B cell (primary cell): ENCODE measurements around the gene AP1M1. TPM values are rescaled to one million over a fixed set of nuclear protein-coding genes. Genes with fewer than 3 reads are reported as not detected.
A peak's percentile ranks its signal among the peaks of the same experiment; 100 is the strongest.

Experiments
- ATAC-seq: fragments of 200-7000 bp; cut with Tn5 transposase; one replicate; pipeline ENCODE4 v1.10.0; 2021; ENCODE audit warnings: low read depth, mild to moderate bottlenecking, moderate number of reproducible peaks, moderate library complexity
- CTCF ChIA-PET: fragments of 350-600 bp; sonication (Branson Sonifier 250); formaldehyde crosslinking; loops from one replicate; lab custom pipeline; 2021; ENCODE audit warnings: antibody characterized with exemption, inconsistent platforms; lab: Charles Lee
- POLR2A ChIA-PET: fragments of 350-600 bp; sonication (Branson Sonifier 250); formaldehyde crosslinking; loops from one replicate; lab custom pipeline; 2021; ENCODE audit warnings: antibody characterized with exemption; lab: Charles Lee
- DNase-seq: peaks from one replicate; pipeline ENCODE4 v3.0.0; 2013
- H2AFZ ChIP-seq: 2 replicates; pipeline ENCODE4 v1.6.1; 2012; ENCODE audit warnings: mild to moderate bottlenecking, low read depth, low read length; ENCODE audit not compliant: insufficient read depth, poor library complexity, severe bottlenecking
- H3K27ac ChIP-seq, 2 donors: 1 replicate in 1 of 2; 2 replicates in 1 of 2; pipeline ENCODE4 v1.5.1; 2012 to 2013; ENCODE audit warnings: low read length in 2 of 2, mild to moderate bottlenecking in 2 of 2, moderate library complexity in 1 of 2
- H3K27me3 ChIP-seq, 4 experiments: fragments of 200-600 bp in 1 of 4; sonication (generic) in 1 of 4; replicated peaks in 1 of 4; 1 replicate in 2 of 4; 2 replicates in 2 of 4; pipeline versions ENCODE4 v1.6.1 to v1.7.0; 2013 to 2016; ENCODE audit warnings: low read length in 3 of 4, mild to moderate bottlenecking in 2 of 4, mixed read lengths in 1 of 4, moderate library complexity in 1 of 4; ENCODE audit not compliant: insufficient read depth in 4 of 4, control insufficient read depth in 3 of 4; ENCODE audit errors: control extremely low read depth in 1 of 4
- H3K36me3 ChIP-seq, 2 experiments: replicated peaks in 1 of 2; 1 replicate in 1 of 2; 2 replicates in 1 of 2; pipeline versions ENCODE4 v1.6.1 to v1.7.1; 2013; ENCODE audit warnings: low read length in 1 of 2; ENCODE audit not compliant: insufficient read depth in 2 of 2, control insufficient read depth in 1 of 2; ENCODE audit errors: control extremely low read depth in 1 of 2, extremely low read depth in 1 of 2
- H3K4me1 ChIP-seq, 2 donors: fragments of 200-600 bp in 1 of 2; sonication (generic) in 1 of 2; 1 replicate in 1 of 2; 2 replicates in 1 of 2; pipeline versions ENCODE4 v1.5.1 to v1.6.1; 2013 to 2017; ENCODE audit warnings: low read length in 2 of 2; ENCODE audit not compliant: control insufficient read depth in 2 of 2, insufficient read depth in 2 of 2
- H3K4me2 ChIP-seq: replicated peaks from 2 replicates; pipeline ENCODE3; 2012; ENCODE audit warnings: mild to moderate bottlenecking, low read depth, low read length; ENCODE audit not compliant: poor library complexity, severe bottlenecking
- H3K4me3 ChIP-seq, 5 experiments: fragments of 200-600 bp in 1 of 5; sonication (generic) in 1 of 5; 1 replicate in 3 of 5; 2 replicates in 2 of 5; pipeline versions ENCODE4 v1.5.1 to v1.7.0; 2011 to 2016; ENCODE audit warnings: low read length in 4 of 5, mild to moderate bottlenecking in 4 of 5, low read depth in 2 of 5, control low read depth in 1 of 5, moderate library complexity in 1 of 5; ENCODE audit not compliant: insufficient read depth in 1 of 5; ENCODE audit errors: control extremely low read depth in 1 of 5, extremely low read depth in 1 of 5
- H3K79me2 ChIP-seq: fragments of 200-600 bp; sonication (generic); one replicate; pipeline ENCODE4 v1.6.0; 2016; ENCODE audit warnings: low read length; ENCODE audit not compliant: control insufficient read depth, insufficient read depth
- H3K9ac ChIP-seq: fragments of 200-600 bp; sonication (generic); 2 replicates; pipeline ENCODE4 v1.6.1; 2017; ENCODE audit warnings: mild to moderate bottlenecking, low read length, moderate library complexity
- H3K9me3 ChIP-seq, 3 donors: one replicate each; pipeline versions ENCODE4 v1.6.1 to v1.7.1; 2013; ENCODE audit warnings: low read length in 2 of 3; ENCODE audit not compliant: control insufficient read depth in 2 of 3, insufficient read depth in 1 of 3; ENCODE audit errors: control extremely low read depth in 1 of 3
- H4K20me1 ChIP-seq: 2 replicates; pipeline ENCODE4 v1.6.0; 2012; ENCODE audit warnings: mild to moderate bottlenecking, low read length; ENCODE audit not compliant: insufficient read depth, control insufficient read depth, poor library complexity, severe bottlenecking
- H3K27ac Mint-ChIP-seq: one replicate; pipeline ENCODE4 v1.8.0; 2021; ENCODE audit warnings: mixed read lengths
- H3K27me3 Mint-ChIP-seq: one replicate; pipeline ENCODE4 v1.8.0; 2021; ENCODE audit warnings: mixed read lengths
- H3K4me1 Mint-ChIP-seq: one replicate; pipeline ENCODE4 v1.8.0; 2021; ENCODE audit warnings: mixed read lengths
- H3K4me3 Mint-ChIP-seq: one replicate; pipeline ENCODE4 v1.8.0; 2021; ENCODE audit warnings: mixed read lengths
- H3K9me3 Mint-ChIP-seq: one replicate; pipeline ENCODE4 v1.8.0; 2022; ENCODE audit warnings: mixed read lengths; ENCODE audit not compliant: insufficient read depth
- EZH2 ChIP-seq: IDR thresholded peaks from 2 replicates; pipeline ENCODE4 v1.6.1; 2012; ENCODE audit warnings: borderline replicate concordance, low read depth, mild to moderate bottlenecking, moderate library complexity, low read length; ENCODE audit not compliant: insufficient read depth, poor library complexity, severe bottlenecking
- WGBS: methylation state at CpG from one replicate; pipeline ENCODE4 v1.1.5; 2013; ENCODE audit warnings: missing lambda C conversion rate; ENCODE audit not compliant: insufficient coverage; 5-methylcytosine and 5-hydroxymethylcytosine counted together
- intact Hi-C: fragments of 100-400 bp; cut with micrococcal nuclease; formaldehyde crosslinking; loops from one replicate; pipeline ENCODE4 v1.10.0; 2022
- polyA plus RNA-seq: library from polyadenylated mRNA; depleted of rRNA; stranded (reverse); fragments of >200 nt; gene quantifications from 2 replicates; pipeline ENCODE4 v1.2.3, GENCODE V29; 2012
- total RNA-seq, 2 donors: library from RNA; stranded (reverse); fragments of 120-200 nt in 1 of 2; gene quantifications; 1 replicate in 1 of 2; 2 replicates in 1 of 2; pipeline versions ENCODE4 v1.2.3 to v1.2.4, GENCODE V29; 2013 to 2022
- TF ChIP-seq, protein P1 (sequence below): fragments of 200-600 bp; IDR thresholded peaks from one replicate; pipeline ENCODE4 v1.8.0; 2022; ENCODE audit warnings: antibody characterized with exemption, mild to moderate bottlenecking

Gene AP1M1
- total and polyA plus RNA-seq, 2 donors (not counting 1 experiment from before 2014, with no cell fraction given): 77.8 to 102 TPM

DNA sequence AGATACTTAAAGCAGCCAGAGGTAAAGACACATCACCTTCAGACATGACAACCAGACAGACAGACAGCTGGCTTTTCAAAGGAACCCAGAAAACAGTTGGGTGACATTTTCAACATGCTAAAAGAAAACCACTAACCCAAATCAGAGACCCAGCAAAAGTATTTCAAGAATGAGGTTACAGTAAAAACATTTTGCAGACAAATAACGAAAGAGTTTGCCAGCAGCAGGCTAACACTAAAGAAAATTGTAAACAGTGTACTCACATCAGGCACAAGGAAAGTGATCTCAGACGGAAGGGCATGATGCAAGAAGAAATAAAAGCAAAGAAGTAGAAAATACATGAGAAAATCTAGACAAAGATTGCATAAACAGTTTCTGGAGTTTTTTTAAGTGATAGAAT, 46.4 kb downstream of the AP1M1 start:
- Histone ChIP-seq H3K4me1 (peaks cover 23 to 33% of the 10 kb centered on the region in 2 donors), H3K27ac (no peak overlapping the region), H3K4me2 (no peak overlapping the region), H3K9ac (no peak overlapping the region), H3K36me3 (no peaks in the 10 kb centered on the region), H4K20me1 (no peaks in the 10 kb centered on the region), H3K79me2 (peaks cover 8% of the 10 kb centered on the region), H3K27me3 (no peaks in the 10 kb centered on the region), H2AFZ (no peak overlapping the region), H3K4me3 (no peak overlapping the region), H3K9me3 (no peaks in the 10 kb centered on the region)
- H3K9me3 Mint-ChIP-seq: no peaks in the 10 kb centered on the region
- ATAC-seq (no peak), DNase-seq (no peak)
- H3K27me3 Mint-ChIP-seq: no peaks in the 10 kb centered on the region
- no peak overlapping the region for H3K4me3 Mint-ChIP-seq
- ChIA-PET POLR2A (no interaction called here), CTCF (interaction anchor here (1.3 to 6.3 kb wide), 4 partner anchors 138 to 173 kb away, joined by 4 to 110 read pairs (median 22); no protein-coding TSS in a partner anchor)
- H3K27ac Mint-ChIP-seq: peak overlapping the region; percentile 27
- 67% methylated on average over 1 of the region's 2 CpGs for WGBS
- TF ChIP-seq EZH2: no peak
- TF ChIP-seq, protein P1, sequence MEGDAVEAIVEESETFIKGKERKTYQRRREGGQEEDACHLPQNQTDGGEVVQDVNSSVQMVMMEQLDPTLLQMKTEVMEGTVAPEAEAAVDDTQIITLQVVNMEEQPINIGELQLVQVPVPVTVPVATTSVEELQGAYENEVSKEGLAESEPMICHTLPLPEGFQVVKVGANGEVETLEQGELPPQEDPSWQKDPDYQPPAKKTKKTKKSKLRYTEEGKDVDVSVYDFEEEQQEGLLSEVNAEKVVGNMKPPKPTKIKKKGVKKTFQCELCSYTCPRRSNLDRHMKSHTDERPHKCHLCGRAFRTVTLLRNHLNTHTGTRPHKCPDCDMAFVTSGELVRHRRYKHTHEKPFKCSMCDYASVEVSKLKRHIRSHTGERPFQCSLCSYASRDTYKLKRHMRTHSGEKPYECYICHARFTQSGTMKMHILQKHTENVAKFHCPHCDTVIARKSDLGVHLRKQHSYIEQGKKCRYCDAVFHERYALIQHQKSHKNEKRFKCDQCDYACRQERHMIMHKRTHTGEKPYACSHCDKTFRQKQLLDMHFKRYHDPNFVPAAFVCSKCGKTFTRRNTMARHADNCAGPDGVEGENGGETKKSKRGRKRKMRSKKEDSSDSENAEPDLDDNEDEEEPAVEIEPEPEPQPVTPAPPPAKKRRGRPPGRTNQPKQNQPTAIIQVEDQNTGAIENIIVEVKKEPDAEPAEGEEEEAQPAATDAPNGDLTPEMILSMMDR: no peak
- peaks cover 21% of the 10 kb centered on the region for H3K4me1 Mint-ChIP-seq
- intact Hi-C loops: no loop called here

DNA sequence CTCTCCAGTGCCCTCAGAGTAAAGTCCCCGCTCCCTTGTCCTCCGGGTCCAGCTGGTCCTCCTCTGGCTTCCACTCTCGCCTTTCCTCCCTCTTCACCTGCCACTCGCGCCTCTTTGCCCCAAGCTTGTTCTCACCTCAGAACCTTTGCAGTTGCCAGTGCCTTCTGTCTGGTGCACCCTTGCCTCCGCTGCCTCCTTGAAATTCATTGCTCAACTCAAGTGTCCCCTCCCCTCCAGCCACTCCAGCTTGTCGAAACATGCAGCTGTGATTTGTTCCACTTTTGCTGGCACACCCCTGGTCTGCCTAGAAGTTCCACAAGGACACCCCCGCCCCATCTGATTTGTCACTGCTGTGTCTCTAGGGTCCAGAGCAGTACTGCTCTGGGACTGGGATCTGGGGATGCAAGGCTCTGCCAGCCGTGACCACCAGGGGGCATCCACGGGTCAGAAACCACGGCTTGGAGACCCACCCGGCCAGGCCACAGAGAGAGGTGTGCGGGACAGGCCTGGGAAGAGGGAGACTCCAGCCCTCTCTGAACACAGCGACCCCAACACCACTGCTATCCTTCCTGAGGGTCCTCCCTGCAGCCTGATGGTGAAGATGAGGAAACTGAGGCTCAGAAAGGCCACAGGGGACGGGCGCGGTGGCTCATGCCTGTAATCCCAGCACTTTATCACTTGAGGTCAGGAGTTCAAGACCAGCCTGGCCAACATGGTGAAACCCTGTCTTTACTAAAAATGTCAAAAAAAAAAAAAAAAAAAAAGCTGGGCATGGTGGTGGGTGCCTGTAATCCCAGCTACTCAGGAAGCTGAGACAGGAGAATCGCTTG, 49.9 kb downstream of the AP1M1 start:
- ATAC-seq (peak; percentile 88), DNase-seq (peak; percentile 88)
- no peaks in the 10 kb centered on the region for H3K36me3 ChIP-seq
- peaks cover 0 to 14% (median 0%) of the 10 kb centered on the region in 3 donors for H3K9me3 ChIP-seq
- Mint-ChIP-seq H3K27ac (peak overlapping the region; percentile 88), H3K27me3 (no peaks in the 10 kb centered on the region), H3K4me3 (peak overlapping the region; percentile 59), H3K4me1 (peaks cover 34% of the 10 kb centered on the region), H3K9me3 (no peaks in the 10 kb centered on the region)
- H4K20me1 ChIP-seq: no peaks in the 10 kb centered on the region
- peaks cover 34 to 60% of the 10 kb centered on the region in 2 donors for H3K4me1 ChIP-seq
- peak overlapping the region; percentile 48 for H3K4me2 ChIP-seq
- WGBS: 49% methylated on average over 10 of the region's 18 CpGs
- ChIA-PET CTCF (interaction anchor here (0.6 to 7.7 kb wide), 50 partner anchors 8 to 914 kb away, joined by 3 to 168 read pairs (median 4); partner anchors contain the start of genes AP1M1, C19orf44, CALR3 and KLF2), POLR2A (interaction anchor here (0.6 to 6.0 kb wide), 19 partner anchors 12 to 959 kb away, joined by 3 to 58 read pairs (median 4); partner anchors contain the start of gene KLF2)
- peak overlapping the region; percentile 4 to 66 for H3K27ac ChIP-seq
- no peak overlapping the region for H3K4me3 ChIP-seq
- no peak overlapping the region for H3K9ac ChIP-seq
- no peak for TF ChIP-seq EZH2
- TF ChIP-seq, protein P1: peak; percentile 87
- H2AFZ ChIP-seq: peak overlapping the region; percentile 1
- peaks cover 12% of the 10 kb centered on the region for H3K79me2 ChIP-seq
- no peaks in the 10 kb centered on the region for H3K27me3 ChIP-seq
- intact Hi-C loops: loop anchor here (1.0 to 5.0 kb wide), 5 partner anchors 13 to 170 kb away; partner anchors contain the start of gene KLF2
